Measurements from ENCODE around the gene CDK2AP2. TPM values are rescaled to one million over a fixed set of nuclear protein-coding genes. Genes with fewer than 3 reads are reported as not detected.
A peak's percentile ranks its signal among the peaks of the same experiment; 100 is the strongest.

The CDK2AP2 gene
- total and polyA plus RNA-seq, 2 donors (not counting 3 experiments of a cell fraction or from before 2014, with no cell fraction given), result 81.2 to 143 TPM

DNA sequence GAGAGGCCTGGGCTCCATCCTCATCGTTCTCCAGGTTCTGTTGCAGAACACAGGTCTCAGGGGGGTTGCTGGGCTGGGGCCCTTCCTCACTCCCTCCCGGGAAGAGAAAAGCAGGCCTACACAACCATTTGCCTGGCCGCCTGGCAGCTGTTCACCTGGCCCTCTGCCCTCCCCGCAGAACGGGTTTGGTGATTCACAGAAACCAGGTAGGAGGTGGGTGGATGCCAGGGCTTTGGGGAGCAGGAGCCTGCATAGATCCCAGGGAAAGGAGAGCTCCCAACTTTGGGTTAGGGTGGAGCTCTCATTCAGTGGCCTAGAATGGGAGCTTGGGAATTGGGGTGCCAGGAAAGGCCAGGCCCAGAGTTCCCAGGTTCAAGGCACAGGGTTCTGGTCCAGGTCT is 39.9 kb downstream of the CDK2AP2 start:
- dilution Hi-C loops (cut with MboI; ENCODE audit: extremely low pct_ligation_motif_present, low sequenced_read_pairs), result no loop called here
- H2AFZ ChIP-seq (ENCODE audit: low read depth, low read length), result no peak overlapping the region
- FAIRE-seq, result no peak

More for the DNA sequence above, 39.9 kb downstream of the CDK2AP2 start:
- Histone ChIP-seq H3K9me3 (replicated peaks; ENCODE audit: control insufficient read depth, insufficient read depth, low read length) (no peaks in the 10 kb centered on the region), H3K4me2 (ENCODE audit: insufficient read depth, low read length) (peak overlapping the region; percentile 52), H3K9me1 (replicated peaks; ENCODE audit: control insufficient read depth, extremely low read depth, insufficient read depth, low read length) (no peaks in the 10 kb centered on the region), H3K4me1 (ENCODE audit: control insufficient read depth, extremely low read depth, insufficient read depth, low read length) (peaks cover 19% of the 10 kb centered on the region), H3K36me3 (ENCODE audit: control insufficient read depth in 2 of 2, extremely low read depth in 1 of 2, insufficient read depth in 2 of 2, low read length in 2 of 2) (no peaks in the 10 kb centered on the region), H3K27ac (ENCODE audit: insufficient read depth, low read depth, low read length) (no peak overlapping the region), H4K20me1 (replicated peaks; ENCODE audit: control insufficient read depth, extremely low read depth, insufficient read depth, low read length) (no peaks in the 10 kb centered on the region), H3K9ac (replicated peaks; ENCODE audit: extremely low read depth, insufficient read depth, low read length) (peak overlapping the region; percentile 54), H3K4me3 (replicated peaks in 1 of 3; ENCODE audit: insufficient read depth in 1 of 3, low read depth in 1 of 3, low read length in 3 of 3) (peak overlapping the region in 2 of 3 experiments; percentile 64 to 79), H3K79me2 (ENCODE audit: control insufficient read depth, insufficient read depth, low read length) (no peaks in the 10 kb centered on the region), H3K27me3 (ENCODE audit: control insufficient read depth in 2 of 2, insufficient read depth in 2 of 2, low read length in 2 of 2) (no peaks in the 10 kb centered on the region)
- TF ChIP-seq JUN (IDR thresholded peaks at IDR 0.05; ENCODE audit: borderline replicate concordance, insufficient read depth, insufficient read length, low read depth), result no peak
- TF ChIP-seq POLR2A (IDR thresholded peaks at IDR 0.05; ENCODE audit: low read depth, low read length), result no peak
- TF ChIP-seq GATA2 (IDR thresholded peaks at IDR 0.05; ENCODE audit: insufficient read depth, insufficient read length, low read depth, low read length), result no peak
- TF ChIP-seq MYC (IDR thresholded peaks at IDR 0.05; ENCODE audit: low read depth, low read length), result no peak
- no peak for TF ChIP-seq FOS (IDR thresholded peaks at IDR 0.05; ENCODE audit: borderline replicate concordance, insufficient read depth, low read length)
- TF ChIP-seq POLR2AphosphoS5 (IDR thresholded peaks at IDR 0.05; ENCODE audit: insufficient read depth, low read depth, low read length), result no peak
- TF ChIP-seq, protein P1, sequence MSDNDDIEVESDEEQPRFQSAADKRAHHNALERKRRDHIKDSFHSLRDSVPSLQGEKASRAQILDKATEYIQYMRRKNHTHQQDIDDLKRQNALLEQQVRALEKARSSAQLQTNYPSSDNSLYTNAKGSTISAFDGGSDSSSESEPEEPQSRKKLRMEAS (IDR thresholded peaks at IDR 0.05; ENCODE audit: insufficient read depth, insufficient read length), result no peak
- TF ChIP-seq, protein P2, sequence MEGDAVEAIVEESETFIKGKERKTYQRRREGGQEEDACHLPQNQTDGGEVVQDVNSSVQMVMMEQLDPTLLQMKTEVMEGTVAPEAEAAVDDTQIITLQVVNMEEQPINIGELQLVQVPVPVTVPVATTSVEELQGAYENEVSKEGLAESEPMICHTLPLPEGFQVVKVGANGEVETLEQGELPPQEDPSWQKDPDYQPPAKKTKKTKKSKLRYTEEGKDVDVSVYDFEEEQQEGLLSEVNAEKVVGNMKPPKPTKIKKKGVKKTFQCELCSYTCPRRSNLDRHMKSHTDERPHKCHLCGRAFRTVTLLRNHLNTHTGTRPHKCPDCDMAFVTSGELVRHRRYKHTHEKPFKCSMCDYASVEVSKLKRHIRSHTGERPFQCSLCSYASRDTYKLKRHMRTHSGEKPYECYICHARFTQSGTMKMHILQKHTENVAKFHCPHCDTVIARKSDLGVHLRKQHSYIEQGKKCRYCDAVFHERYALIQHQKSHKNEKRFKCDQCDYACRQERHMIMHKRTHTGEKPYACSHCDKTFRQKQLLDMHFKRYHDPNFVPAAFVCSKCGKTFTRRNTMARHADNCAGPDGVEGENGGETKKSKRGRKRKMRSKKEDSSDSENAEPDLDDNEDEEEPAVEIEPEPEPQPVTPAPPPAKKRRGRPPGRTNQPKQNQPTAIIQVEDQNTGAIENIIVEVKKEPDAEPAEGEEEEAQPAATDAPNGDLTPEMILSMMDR (IDR thresholded peaks at IDR 0.05; ENCODE audit: extremely low read depth in 1 of 2, insufficient read depth in 1 of 2, low read depth in 1 of 2, low read length in 2 of 2), result no peak
- TF ChIP-seq EZH2 (IDR thresholded peaks at IDR 0.05; ENCODE audit: borderline replicate concordance, low read depth, low read length, severe bottlenecking), result no peak
- CTCF ChIA-PET, result interaction anchor here (0.8 to 2.6 kb wide), 7 partner anchors 8 to 122 kb away, joined by 3 to 26 read pairs (median 4); partner anchors contain the start of genes AIP, GPR152 and PPP1CA
- DNase-seq (ENCODE audit: low read depth, low spot score), result no peak
- intact Hi-C loops (cut with micrococcal nuclease), result loop anchor here (2.0 to 5.0 kb wide), 3 partner anchors 39 to 115 kb away; partner anchors contain the start of genes POLD4 and RPS6KB2
- BruUV-seq (replicated peaks), result no TSS peak
- POLR2A ChIA-PET, result no interaction called here

Data from endothelial cell of umbilical vein (primary cell).